Progenitor cell of endocrine pancreas (in vitro differentiated cells): ENCODE results near the gene UQCC3. TPM values are rescaled to one million over a fixed set of nuclear protein-coding genes. Genes with fewer than 3 reads are reported as not detected.

ENCODE experiments used
- DNase-seq: peaks from one replicate; pipeline ENCODE4 v3.0.0; 2021; ENCODE audit warnings: low spot score; ENCODE audit not compliant: unreplicated experiment
- H3K27ac Mint-ChIP-seq: 2 replicates; pipeline ENCODE4 v1.8.0; 2021; ENCODE audit warnings: mild to moderate bottlenecking, moderate library complexity, mixed read lengths
- H3K27me3 Mint-ChIP-seq: 2 replicates; pipeline ENCODE4 v1.8.0; 2021; ENCODE audit warnings: mixed read lengths
- H3K36me3 Mint-ChIP-seq: 2 replicates; pipeline ENCODE4 v1.8.0; 2022; ENCODE audit warnings: mixed read lengths; ENCODE audit not compliant: insufficient read depth
- H3K4me1 Mint-ChIP-seq: 2 replicates; pipeline ENCODE4 v1.8.0; 2021; ENCODE audit warnings: low read depth, mixed read lengths
- H3K4me3 Mint-ChIP-seq: 2 replicates; pipeline ENCODE4 v1.8.0; 2021; ENCODE audit warnings: low read depth, mild to moderate bottlenecking, moderate library complexity, mixed read lengths
- H3K9me3 Mint-ChIP-seq: 2 replicates; pipeline ENCODE4 v1.8.0; 2021; ENCODE audit warnings: low read depth, mixed read lengths
- CTCF ChIP-seq: fragments of 200-600 bp; sonication (generic); IDR thresholded peaks from one replicate; pipeline ENCODE4 v1.5.0; 2021; ENCODE audit warnings: antibody characterized with exemption, mild to moderate bottlenecking; ENCODE audit not compliant: unreplicated experiment
- long read RNA-seq: library from polyadenylated mRNA; unstranded; transcript quantifications from one replicate; pipeline ENCODE4 v2.0.0, GENCODE V29; 2020
- total RNA-seq: library from RNA; stranded (reverse); gene quantifications from 2 replicates; pipeline ENCODE4 v1.2.1, GENCODE V29; 2021

The UQCC3 gene
- 7.0 and 7.6 TPM in 2 replicates for total RNA-seq
- long read RNA-seq, transcript UQCC3-201 (2 exons, 1,947 nt), result major isoform, 9 of 10 reads
- long read RNA-seq, partial matches to known transcripts, result 0 of 10 reads
- long read RNA-seq, other reads (novel, unspliced or antisense), result 1 of 10 reads

GRCh38 chr11:62671608-62672389, at the start of gene UQCC3, which contains the start of gene LBHD1:
Gene UQCC3 (plus strand): TSS chr11:62671673. CDS start chr11:62671746, 73 bp downstream.
Gene LBHD1 (minus strand): TSS chr11:62672267. CDS start chr11:62670031, 2,236 bp downstream.
- TF ChIP-seq CTCF, result no peak
- H3K27ac Mint-ChIP-seq, result peak within 1 kb of the TSS; percentile 97
- peaks cover 16% of the 10 kb centered on the region for H3K4me1 Mint-ChIP-seq
- DNase-seq, result peak; percentile 52
- H3K9me3 Mint-ChIP-seq, result no peaks in the 10 kb centered on the region
- H3K36me3 Mint-ChIP-seq, result peaks cover 6% of the 10 kb centered on the region
- no peaks in the 10 kb centered on the region for H3K27me3 Mint-ChIP-seq
- peak within 1 kb of the TSS; percentile 99 for H3K4me3 Mint-ChIP-seq

- no peak for TF ChIP-seq CTCF
- H3K4me1 Mint-ChIP-seq, result peaks cover 13% of the 10 kb centered on the region
- peaks cover 12% of the 10 kb centered on the region for H3K36me3 Mint-ChIP-seq
- H3K27ac Mint-ChIP-seq, result peak overlapping the region; percentile 98
- no peaks in the 10 kb centered on the region for H3K27me3 Mint-ChIP-seq
- no peak for DNase-seq
- H3K9me3 Mint-ChIP-seq, result no peaks in the 10 kb centered on the region
- peak overlapping the region; percentile 93 for H3K4me3 Mint-ChIP-seq
Measured at GRCh38 chr11:62622476-62623089, 48.9 kb upstream of the UQCC3 start.

DNA sequence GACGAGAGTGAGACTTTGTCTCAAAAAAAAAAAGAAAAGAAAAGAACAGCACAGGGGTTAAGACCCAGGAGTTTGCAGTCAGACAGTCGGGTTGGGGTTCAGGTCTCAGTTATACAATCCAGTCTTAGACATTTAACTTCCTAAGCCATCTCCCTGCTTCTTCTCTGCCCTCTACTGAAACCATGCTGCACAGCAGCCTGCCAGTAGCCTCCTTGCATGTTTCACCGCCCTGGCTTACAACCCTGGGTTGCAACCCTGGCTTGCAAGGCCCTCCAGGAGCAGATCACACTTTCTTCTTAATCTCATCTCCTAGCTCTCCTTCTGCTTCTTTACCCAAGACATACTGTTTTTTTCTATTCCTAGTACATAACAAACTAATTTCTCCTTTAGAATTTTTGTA, 43.8 kb upstream of the UQCC3 start:
- H3K27me3 Mint-ChIP-seq, result no peaks in the 10 kb centered on the region
- peaks cover 30% of the 10 kb centered on the region for H3K36me3 Mint-ChIP-seq
- peak overlapping the region; percentile 36 for H3K27ac Mint-ChIP-seq
- TF ChIP-seq CTCF, result no peak
- no peaks in the 10 kb centered on the region for H3K4me1 Mint-ChIP-seq
- no peak for DNase-seq
- no peak overlapping the region for H3K4me3 Mint-ChIP-seq
- H3K9me3 Mint-ChIP-seq, result no peaks in the 10 kb centered on the region

DNA sequence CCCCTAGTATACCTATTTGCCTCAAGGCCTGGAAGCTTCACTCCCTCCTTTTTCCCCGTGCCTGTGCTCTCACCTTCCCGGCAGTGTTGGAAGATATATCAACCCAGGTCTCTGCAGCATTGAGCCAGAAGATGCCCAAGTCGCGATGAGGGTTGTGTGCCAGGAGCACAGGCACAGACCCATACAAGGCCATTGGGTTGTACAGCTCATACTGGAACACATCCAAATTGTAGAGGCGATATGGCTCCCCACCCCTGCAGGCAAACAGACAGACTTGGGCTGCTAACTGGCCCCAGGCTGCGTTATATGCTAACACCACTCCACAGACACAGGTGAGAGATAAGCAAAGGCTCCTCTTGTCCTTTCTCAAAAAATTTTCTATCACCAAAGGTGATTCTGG, 39.0 kb upstream of the UQCC3 start:
- Mint-ChIP-seq H3K9me3 (no peaks in the 10 kb centered on the region), H3K27ac (peak overlapping the region; percentile 86), H3K4me1 (no peaks in the 10 kb centered on the region), H3K4me3 (no peak overlapping the region), H3K27me3 (no peaks in the 10 kb centered on the region), H3K36me3 (peaks cover 36% of the 10 kb centered on the region)
- DNase-seq, result no peak
- no peak for TF ChIP-seq CTCF

- peak overlapping the region; percentile 35 for H3K4me3 Mint-ChIP-seq
- TF ChIP-seq CTCF, result no peak
- H3K27me3 Mint-ChIP-seq, result no peaks in the 10 kb centered on the region
- no peak for DNase-seq
- peaks cover 15% of the 10 kb centered on the region for H3K4me1 Mint-ChIP-seq
- H3K27ac Mint-ChIP-seq, result no peak overlapping the region
- peaks cover 7% of the 10 kb centered on the region for H3K36me3 Mint-ChIP-seq
- no peaks in the 10 kb centered on the region for H3K9me3 Mint-ChIP-seq
Measured at GRCh38 chr11:62644220-62644619, 27.3 kb upstream of the UQCC3 start.
